A549 (cell line): ENCODE results near the gene RUFY1.

Source experiments
- CHD2 ChIP-seq: fragments of 150-350 bp; IDR thresholded peaks from 2 replicates; pipeline ENCODE4 v1.6.1; 2014; ENCODE audit warnings: low read length; ENCODE audit not compliant: partially characterized antibody
- EP300 ChIP-seq, 2 experiments: fragments of >200 bp; sonication (Bioruptor Twin); formaldehyde crosslinking; IDR thresholded peaks; 2 replicates in 1 of 2; 3 replicates in 1 of 2; pipeline ENCODE4 v1.6.1; 2016 to 2017
- POLR2A ChIP-seq: IDR thresholded peaks from 2 replicates; pipeline ENCODE4 v1.6.1; 2012; ENCODE audit warnings: mild to moderate bottlenecking, low read length
- TF ChIP-seq, protein P1 (sequence below): fragments of >200 bp; sonication (Bioruptor Twin); formaldehyde crosslinking; IDR thresholded peaks from 3 replicates; pipeline ENCODE4 v1.5.1; 2016

DNA sequence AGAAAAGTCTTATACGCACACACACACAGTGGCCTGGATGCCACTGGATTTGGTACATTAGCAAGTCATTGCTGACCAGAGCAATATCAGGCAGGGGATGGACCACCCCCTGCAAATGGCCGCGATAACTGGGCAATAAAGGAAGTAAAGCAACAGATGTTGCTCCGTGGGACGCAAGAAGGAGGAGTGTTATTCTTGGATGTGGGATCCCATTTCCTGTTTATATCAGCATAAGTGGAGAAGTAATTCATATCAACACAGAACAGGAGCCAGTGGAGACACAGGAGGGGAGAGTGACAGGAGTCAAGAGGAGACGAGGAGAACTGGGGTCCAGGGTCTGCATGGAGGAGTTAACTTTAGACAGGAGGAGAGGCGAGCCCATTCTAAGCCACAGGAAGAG lies 18.4 kb downstream of the RUFY1 start:
- TF ChIP-seq POLR2A (no peak), CHD2 (no peak), EP300 (IDR thresholded peaks at IDR 0.05) (no peak)
- TF ChIP-seq, protein P1, sequence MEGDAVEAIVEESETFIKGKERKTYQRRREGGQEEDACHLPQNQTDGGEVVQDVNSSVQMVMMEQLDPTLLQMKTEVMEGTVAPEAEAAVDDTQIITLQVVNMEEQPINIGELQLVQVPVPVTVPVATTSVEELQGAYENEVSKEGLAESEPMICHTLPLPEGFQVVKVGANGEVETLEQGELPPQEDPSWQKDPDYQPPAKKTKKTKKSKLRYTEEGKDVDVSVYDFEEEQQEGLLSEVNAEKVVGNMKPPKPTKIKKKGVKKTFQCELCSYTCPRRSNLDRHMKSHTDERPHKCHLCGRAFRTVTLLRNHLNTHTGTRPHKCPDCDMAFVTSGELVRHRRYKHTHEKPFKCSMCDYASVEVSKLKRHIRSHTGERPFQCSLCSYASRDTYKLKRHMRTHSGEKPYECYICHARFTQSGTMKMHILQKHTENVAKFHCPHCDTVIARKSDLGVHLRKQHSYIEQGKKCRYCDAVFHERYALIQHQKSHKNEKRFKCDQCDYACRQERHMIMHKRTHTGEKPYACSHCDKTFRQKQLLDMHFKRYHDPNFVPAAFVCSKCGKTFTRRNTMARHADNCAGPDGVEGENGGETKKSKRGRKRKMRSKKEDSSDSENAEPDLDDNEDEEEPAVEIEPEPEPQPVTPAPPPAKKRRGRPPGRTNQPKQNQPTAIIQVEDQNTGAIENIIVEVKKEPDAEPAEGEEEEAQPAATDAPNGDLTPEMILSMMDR = no peak
